WTC11 (cell line): Measurements from ENCODE around the gene EPN3. TPM values are rescaled to one million over a fixed set of nuclear protein-coding genes. Genes with fewer than 3 reads are reported as not detected.

Source experiments
- ATAC-seq: fragments of 200-7000 bp; cut with Tn5 transposase; 2 replicates; pipeline ENCODE4 v1.10.0; 2021; ENCODE audit warnings: mild to moderate bottlenecking, moderate library complexity
- CTCF ChIA-PET: fragments of 300-600 bp; sonication (Branson Sonifier 250); formaldehyde crosslinking; loops from one replicate; lab custom pipeline; 2021; ENCODE audit warnings: antibody characterized with exemption; lab: Charles Lee
- POLR2A ChIA-PET: fragments of 350-600 bp; sonication (Branson Sonifier 250); formaldehyde crosslinking; loops from one replicate; lab custom pipeline; 2021; ENCODE audit warnings: antibody characterized with exemption; lab: Charles Lee
- DNase-seq: peaks from one replicate; pipeline ENCODE4 v3.0.0; 2021; ENCODE audit warnings: low spot score
- H3K27ac Mint-ChIP-seq: 2 replicates; pipeline ENCODE4 v1.8.0; 2021; ENCODE audit warnings: mixed read lengths
- H3K27me3 Mint-ChIP-seq: 2 replicates; pipeline ENCODE4 v1.8.0; 2021; ENCODE audit warnings: low read depth, mild to moderate bottlenecking, moderate library complexity, mixed read lengths
- H3K36me3 Mint-ChIP-seq: 2 replicates; pipeline ENCODE4 v1.8.0; 2021; ENCODE audit warnings: mixed read lengths
- H3K4me1 Mint-ChIP-seq: 2 replicates; pipeline ENCODE4 v1.8.0; 2022; ENCODE audit warnings: mixed read lengths
- H3K4me3 Mint-ChIP-seq: 2 replicates; pipeline ENCODE4 v1.8.0; 2021; ENCODE audit warnings: mild to moderate bottlenecking, moderate library complexity, mixed read lengths
- H3K9me3 Mint-ChIP-seq: 2 replicates; pipeline ENCODE4 v1.8.0; 2021; ENCODE audit warnings: mixed read lengths
- CREB1 ChIP-seq: sonication (generic); formaldehyde crosslinking; IDR thresholded peaks from 2 replicates; pipeline ENCODE4 v1.8.0; 2023; ENCODE audit warnings: mild to moderate bottlenecking, missing genetic modification reagents
- FOXJ3 ChIP-seq: sonication (generic); formaldehyde crosslinking; IDR thresholded peaks from 2 replicates; pipeline ENCODE4 v1.9.0; 2021; ENCODE audit warnings: missing genetic modification reagents, mild to moderate bottlenecking, borderline replicate concordance
- FOXK1 ChIP-seq: sonication (generic); formaldehyde crosslinking; IDR thresholded peaks from 2 replicates; pipeline ENCODE4 v1.8.0; 2022; ENCODE audit warnings: mild to moderate bottlenecking, moderate library complexity, missing genetic modification reagents
- GRHL2 ChIP-seq: fragments of 250-450 bp; sonication (Bioruptor Pico); IDR thresholded peaks from 2 replicates; pipeline ENCODE4 v1.8.0; 2022; ENCODE audit warnings: mild to moderate bottlenecking, moderate library complexity; ENCODE audit not compliant: insufficient replicate concordance, severe bottlenecking
- MYBL2 ChIP-seq: sonication (generic); formaldehyde crosslinking; IDR thresholded peaks from 2 replicates; pipeline ENCODE4 v1.8.1; 2023; ENCODE audit warnings: mild to moderate bottlenecking, moderate library complexity, missing genetic modification reagents
- SP1 ChIP-seq: sonication (generic); formaldehyde crosslinking; conservative IDR thresholded peaks from 2 replicates; pipeline ENCODE4 v1.8.1; 2022; ENCODE audit warnings: missing genetic modification reagents
- TP53 ChIP-seq: sonication (generic); formaldehyde crosslinking; IDR thresholded peaks from 2 replicates; pipeline ENCODE4 v1.8.1; 2023; ENCODE audit warnings: mild to moderate bottlenecking, missing genetic modification reagents
- ZNF232 ChIP-seq: sonication (generic); formaldehyde crosslinking; IDR thresholded peaks from 2 replicates; pipeline ENCODE4 v1.8.0; 2022; ENCODE audit warnings: mild to moderate bottlenecking, missing genetic modification reagents
- ZNF396 ChIP-seq: fragments of 250-450 bp; sonication (Bioruptor Pico); IDR thresholded peaks from 2 replicates; pipeline ENCODE4 v1.8.0; 2021; ENCODE audit warnings: mild to moderate bottlenecking, moderate library complexity, borderline replicate concordance
- ZNF416 ChIP-seq: fragments of 250-450 bp; sonication (Bioruptor Pico); IDR thresholded peaks from 2 replicates; pipeline ENCODE4 v1.9.0; 2021; ENCODE audit warnings: mild to moderate bottlenecking, inconsistent platforms
- ZNF423 ChIP-seq: fragments of 250-450 bp; sonication (Bioruptor Pico); IDR thresholded peaks from 2 replicates; pipeline ENCODE4 v2.1.2; 2022; ENCODE audit warnings: mild to moderate bottlenecking, moderate library complexity
- total RNA-seq: library from RNA; stranded (reverse); gene quantifications from 3 replicates; pipeline ENCODE4 v1.2.3, GENCODE V29; 2021
- TF ChIP-seq, protein P1 (sequence below): sonication (generic); formaldehyde crosslinking; IDR thresholded peaks from 2 replicates; pipeline ENCODE4 v1.8.1; 2022; ENCODE audit warnings: mild to moderate bottlenecking, missing genetic modification reagents, moderate library complexity, borderline replicate concordance
- TF ChIP-seq, protein P2 (sequence below): sonication (generic); formaldehyde crosslinking; IDR thresholded peaks from 2 replicates; pipeline ENCODE4 v1.8.0; 2022; ENCODE audit warnings: mild to moderate bottlenecking, missing genetic modification reagents
- TF ChIP-seq, protein P3 (sequence below): sonication (generic); formaldehyde crosslinking; IDR thresholded peaks from 2 replicates; pipeline ENCODE4 v1.8.1; 2023; ENCODE audit warnings: mild to moderate bottlenecking, missing genetic modification reagents, borderline replicate concordance
- TF ChIP-seq, protein P4 (sequence below): sonication (generic); formaldehyde crosslinking; IDR thresholded peaks from 2 replicates; pipeline ENCODE4 v1.8.0; 2022; ENCODE audit warnings: missing genetic modification reagents

Gene EPN3
- total RNA-seq, 1 experiment from 2014 or later: 8.8 TPM

DNA sequence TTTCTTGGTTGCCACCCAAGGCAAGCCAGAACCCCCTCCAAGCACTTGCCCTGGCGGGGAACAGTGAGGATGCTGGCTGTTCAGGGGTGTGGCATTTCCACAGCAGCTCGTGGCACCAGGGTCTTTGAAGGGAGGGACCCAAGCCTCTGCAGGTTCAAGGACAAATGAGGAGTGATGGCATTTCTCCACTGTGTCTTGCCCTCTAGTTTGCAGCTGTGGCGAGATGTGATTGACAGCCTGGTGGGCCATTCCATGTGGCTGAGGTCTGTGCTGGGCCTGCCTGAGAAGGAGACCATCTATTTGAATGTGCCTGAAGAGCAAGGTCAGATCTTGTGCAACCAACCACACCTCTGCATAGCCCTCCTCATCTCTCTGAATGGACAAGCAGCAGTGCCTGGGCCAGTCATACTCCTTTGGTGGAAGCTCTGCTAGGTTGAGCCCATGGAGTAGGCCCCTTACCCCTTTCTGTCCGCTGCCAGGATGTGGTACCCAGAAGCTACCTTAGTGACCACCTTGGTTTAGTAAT, 4.5 kb upstream of the EPN3 start:
- Mint-ChIP-seq H3K27ac (no peak overlapping the region), H3K4me1 (peaks cover 18% of the 10 kb centered on the region), H3K36me3 (no peaks in the 10 kb centered on the region), H3K9me3 (no peaks in the 10 kb centered on the region), H3K27me3 (peaks cover 13% of the 10 kb centered on the region), H3K4me3 (no peak overlapping the region)
- no peak for DNase-seq
- ATAC-seq: no peak
- TF ChIP-seq GRHL2 (CRISPR knock-in tag) (no peak), ZNF232 (CRISPR knock-in tag) (no peak), TP53 (CRISPR knock-in tag) (no peak), ZNF396 (no peak), CREB1 (no peak), SP1 (CRISPR knock-in tag) (no peak), FOXJ3 (CRISPR knock-in tag) (no peak), ZNF416 (no peak), ZNF423 (CRISPR knock-in tag) (no peak)
- TF ChIP-seq, protein P1, sequence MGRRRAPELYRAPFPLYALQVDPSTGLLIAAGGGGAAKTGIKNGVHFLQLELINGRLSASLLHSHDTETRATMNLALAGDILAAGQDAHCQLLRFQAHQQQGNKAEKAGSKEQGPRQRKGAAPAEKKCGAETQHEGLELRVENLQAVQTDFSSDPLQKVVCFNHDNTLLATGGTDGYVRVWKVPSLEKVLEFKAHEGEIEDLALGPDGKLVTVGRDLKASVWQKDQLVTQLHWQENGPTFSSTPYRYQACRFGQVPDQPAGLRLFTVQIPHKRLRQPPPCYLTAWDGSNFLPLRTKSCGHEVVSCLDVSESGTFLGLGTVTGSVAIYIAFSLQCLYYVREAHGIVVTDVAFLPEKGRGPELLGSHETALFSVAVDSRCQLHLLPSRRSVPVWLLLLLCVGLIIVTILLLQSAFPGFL: no peak
- TF ChIP-seq, protein P2, sequence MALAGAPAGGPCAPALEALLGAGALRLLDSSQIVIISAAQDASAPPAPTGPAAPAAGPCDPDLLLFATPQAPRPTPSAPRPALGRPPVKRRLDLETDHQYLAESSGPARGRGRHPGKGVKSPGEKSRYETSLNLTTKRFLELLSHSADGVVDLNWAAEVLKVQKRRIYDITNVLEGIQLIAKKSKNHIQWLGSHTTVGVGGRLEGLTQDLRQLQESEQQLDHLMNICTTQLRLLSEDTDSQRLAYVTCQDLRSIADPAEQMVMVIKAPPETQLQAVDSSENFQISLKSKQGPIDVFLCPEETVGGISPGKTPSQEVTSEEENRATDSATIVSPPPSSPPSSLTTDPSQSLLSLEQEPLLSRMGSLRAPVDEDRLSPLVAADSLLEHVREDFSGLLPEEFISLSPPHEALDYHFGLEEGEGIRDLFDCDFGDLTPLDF (CRISPR knock-in tag): no peak
- POLR2A ChIA-PET: no interaction called here
- CTCF ChIA-PET: interaction anchor here (1.8 to 2.0 kb wide), 2 partner anchors 23 to 98 kb away, joined by 3 to 7 read pairs; no protein-coding TSS in a partner anchor

DNA sequence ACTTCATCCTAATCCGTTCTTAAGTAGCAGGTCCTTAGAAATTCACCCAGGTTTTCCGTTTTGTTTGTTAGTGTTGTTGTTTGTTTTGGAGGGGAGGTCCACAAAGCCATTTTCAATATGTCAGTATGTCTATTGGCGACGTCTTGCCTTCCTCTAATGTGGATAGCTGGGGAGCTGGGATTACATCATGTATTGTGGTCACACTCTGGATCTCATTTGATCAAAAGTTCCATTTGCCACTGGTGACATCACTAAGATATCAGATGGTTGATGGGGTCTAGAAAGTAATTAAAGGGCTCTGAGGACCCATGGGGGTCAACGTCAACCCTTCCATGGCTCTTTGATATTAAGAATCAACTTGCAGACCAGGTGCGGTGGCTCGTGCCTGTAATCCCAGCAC, 2.7 kb upstream of the EPN3 start:
- H3K36me3 Mint-ChIP-seq: no peaks in the 10 kb centered on the region
- TF ChIP-seq, protein P3, sequence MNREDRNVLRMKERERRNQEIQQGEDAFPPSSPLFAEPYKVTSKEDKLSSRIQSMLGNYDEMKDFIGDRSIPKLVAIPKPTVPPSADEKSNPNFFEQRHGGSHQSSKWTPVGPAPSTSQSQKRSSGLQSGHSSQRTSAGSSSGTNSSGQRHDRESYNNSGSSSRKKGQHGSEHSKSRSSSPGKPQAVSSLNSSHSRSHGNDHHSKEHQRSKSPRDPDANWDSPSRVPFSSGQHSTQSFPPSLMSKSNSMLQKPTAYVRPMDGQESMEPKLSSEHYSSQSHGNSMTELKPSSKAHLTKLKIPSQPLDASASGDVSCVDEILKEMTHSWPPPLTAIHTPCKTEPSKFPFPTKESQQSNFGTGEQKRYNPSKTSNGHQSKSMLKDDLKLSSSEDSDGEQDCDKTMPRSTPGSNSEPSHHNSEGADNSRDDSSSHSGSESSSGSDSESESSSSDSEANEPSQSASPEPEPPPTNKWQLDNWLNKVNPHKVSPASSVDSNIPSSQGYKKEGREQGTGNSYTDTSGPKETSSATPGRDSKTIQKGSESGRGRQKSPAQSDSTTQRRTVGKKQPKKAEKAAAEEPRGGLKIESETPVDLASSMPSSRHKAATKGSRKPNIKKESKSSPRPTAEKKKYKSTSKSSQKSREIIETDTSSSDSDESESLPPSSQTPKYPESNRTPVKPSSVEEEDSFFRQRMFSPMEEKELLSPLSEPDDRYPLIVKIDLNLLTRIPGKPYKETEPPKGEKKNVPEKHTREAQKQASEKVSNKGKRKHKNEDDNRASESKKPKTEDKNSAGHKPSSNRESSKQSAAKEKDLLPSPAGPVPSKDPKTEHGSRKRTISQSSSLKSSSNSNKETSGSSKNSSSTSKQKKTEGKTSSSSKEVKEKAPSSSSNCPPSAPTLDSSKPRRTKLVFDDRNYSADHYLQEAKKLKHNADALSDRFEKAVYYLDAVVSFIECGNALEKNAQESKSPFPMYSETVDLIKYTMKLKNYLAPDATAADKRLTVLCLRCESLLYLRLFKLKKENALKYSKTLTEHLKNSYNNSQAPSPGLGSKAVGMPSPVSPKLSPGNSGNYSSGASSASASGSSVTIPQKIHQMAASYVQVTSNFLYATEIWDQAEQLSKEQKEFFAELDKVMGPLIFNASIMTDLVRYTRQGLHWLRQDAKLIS: no peak
- H3K9me3 Mint-ChIP-seq: no peaks in the 10 kb centered on the region
- ATAC-seq (no peak), DNase-seq (no peak)
- POLR2A ChIA-PET: no interaction called here
- peaks cover 26% of the 10 kb centered on the region for H3K27me3 Mint-ChIP-seq
- no peak overlapping the region for H3K4me3 Mint-ChIP-seq
- H3K4me1 Mint-ChIP-seq: peaks cover 35% of the 10 kb centered on the region
- CTCF ChIA-PET: no interaction called here
- no peak overlapping the region for H3K27ac Mint-ChIP-seq

DNA sequence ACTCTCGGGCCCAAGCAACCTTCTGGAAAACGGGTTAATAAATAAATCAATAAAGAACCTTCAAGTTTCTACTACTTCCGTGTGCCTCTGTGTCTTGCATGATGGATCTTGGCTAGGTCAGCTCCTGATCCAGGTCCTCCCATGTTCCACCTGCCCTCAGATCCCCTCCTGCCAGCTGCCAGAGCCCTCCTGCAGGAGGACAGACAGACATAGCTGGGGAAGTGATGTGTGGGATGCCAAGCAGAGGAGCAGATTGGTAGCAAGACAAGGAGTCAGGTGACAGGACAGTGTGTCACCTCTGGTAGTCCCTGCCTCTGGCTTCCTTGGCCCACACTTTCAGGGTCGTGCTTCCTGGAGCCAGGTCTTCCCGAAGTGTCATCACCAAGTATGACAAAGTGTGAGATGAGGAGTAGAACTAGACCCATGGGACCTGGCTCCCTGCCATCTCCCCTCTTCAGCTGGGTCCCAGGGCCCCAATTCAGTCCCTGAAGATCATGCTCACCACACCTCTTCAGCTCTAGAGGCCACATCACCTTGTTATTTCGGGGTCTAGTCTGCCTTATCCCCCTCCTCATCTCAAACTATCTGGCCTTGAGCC, 1.0 kb upstream of the EPN3 start:
- no peak for DNase-seq
- no peak for ATAC-seq
- H3K27ac Mint-ChIP-seq: no peak overlapping the region
- peaks cover 5% of the 10 kb centered on the region; the same call in 1 of the 2 replicates for H3K36me3 Mint-ChIP-seq
- ChIA-PET CTCF (interaction anchor here (1.4 to 3.7 kb wide), 5 partner anchors 11 to 95 kb away, joined by 6 to 24 read pairs (median 19); no protein-coding TSS in a partner anchor), POLR2A (interaction anchor here (0.8 to 3.0 kb wide), 2 partner anchors 9 to 11 kb away, joined by 3 to 8 read pairs; no protein-coding TSS in a partner anchor)
- H3K4me1 Mint-ChIP-seq: peaks cover 39% of the 10 kb centered on the region
- peaks cover 26% of the 10 kb centered on the region for H3K27me3 Mint-ChIP-seq
- H3K4me3 Mint-ChIP-seq: no peak overlapping the region
- no peak for TF ChIP-seq FOXK1 (CRISPR knock-in tag)
- TF ChIP-seq, protein P4, sequence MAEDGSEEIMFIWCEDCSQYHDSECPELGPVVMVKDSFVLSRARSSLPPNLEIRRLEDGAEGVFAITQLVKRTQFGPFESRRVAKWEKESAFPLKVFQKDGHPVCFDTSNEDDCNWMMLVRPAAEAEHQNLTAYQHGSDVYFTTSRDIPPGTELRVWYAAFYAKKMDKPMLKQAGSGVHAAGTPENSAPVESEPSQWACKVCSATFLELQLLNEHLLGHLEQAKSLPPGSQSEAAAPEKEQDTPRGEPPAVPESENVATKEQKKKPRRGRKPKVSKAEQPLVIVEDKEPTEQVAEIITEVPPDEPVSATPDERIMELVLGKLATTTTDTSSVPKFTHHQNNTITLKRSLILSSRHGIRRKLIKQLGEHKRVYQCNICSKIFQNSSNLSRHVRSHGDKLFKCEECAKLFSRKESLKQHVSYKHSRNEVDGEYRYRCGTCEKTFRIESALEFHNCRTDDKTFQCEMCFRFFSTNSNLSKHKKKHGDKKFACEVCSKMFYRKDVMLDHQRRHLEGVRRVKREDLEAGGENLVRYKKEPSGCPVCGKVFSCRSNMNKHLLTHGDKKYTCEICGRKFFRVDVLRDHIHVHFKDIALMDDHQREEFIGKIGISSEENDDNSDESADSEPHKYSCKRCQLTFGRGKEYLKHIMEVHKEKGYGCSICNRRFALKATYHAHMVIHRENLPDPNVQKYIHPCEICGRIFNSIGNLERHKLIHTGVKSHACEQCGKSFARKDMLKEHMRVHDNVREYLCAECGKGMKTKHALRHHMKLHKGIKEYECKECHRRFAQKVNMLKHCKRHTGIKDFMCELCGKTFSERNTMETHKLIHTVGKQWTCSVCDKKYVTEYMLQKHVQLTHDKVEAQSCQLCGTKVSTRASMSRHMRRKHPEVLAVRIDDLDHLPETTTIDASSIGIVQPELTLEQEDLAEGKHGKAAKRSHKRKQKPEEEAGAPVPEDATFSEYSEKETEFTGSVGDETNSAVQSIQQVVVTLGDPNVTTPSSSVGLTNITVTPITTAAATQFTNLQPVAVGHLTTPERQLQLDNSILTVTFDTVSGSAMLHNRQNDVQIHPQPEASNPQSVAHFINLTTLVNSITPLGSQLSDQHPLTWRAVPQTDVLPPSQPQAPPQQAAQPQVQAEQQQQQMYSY (CRISPR knock-in tag): peak; percentile 62; the same call in 1 of the 2 replicates
- TF ChIP-seq ZNF423 (CRISPR knock-in tag): no peak
- no peak for TF ChIP-seq MYBL2 (CRISPR knock-in tag)
- H3K9me3 Mint-ChIP-seq: no peaks in the 10 kb centered on the region
